Anterior cingulate cortex (tissue), 58 donors: ENCODE results near the gene TMPRSS2.

Experiments used
- DNase-seq, 58 donors: peaks; one replicate each; lab custom pipeline; 2025; lab: John Stamatoyannopoulos, UW

The TMPRSS2 gene

GRCh38 chr21:41453761-41454160, 54.2 kb downstream of the TMPRSS2 start:
- DNase-seq: no peak

- no peak for DNase-seq
These were observed 54.8 kb downstream of the TMPRSS2 start for GRCh38 chr21:41453198-41453597.

DNA sequence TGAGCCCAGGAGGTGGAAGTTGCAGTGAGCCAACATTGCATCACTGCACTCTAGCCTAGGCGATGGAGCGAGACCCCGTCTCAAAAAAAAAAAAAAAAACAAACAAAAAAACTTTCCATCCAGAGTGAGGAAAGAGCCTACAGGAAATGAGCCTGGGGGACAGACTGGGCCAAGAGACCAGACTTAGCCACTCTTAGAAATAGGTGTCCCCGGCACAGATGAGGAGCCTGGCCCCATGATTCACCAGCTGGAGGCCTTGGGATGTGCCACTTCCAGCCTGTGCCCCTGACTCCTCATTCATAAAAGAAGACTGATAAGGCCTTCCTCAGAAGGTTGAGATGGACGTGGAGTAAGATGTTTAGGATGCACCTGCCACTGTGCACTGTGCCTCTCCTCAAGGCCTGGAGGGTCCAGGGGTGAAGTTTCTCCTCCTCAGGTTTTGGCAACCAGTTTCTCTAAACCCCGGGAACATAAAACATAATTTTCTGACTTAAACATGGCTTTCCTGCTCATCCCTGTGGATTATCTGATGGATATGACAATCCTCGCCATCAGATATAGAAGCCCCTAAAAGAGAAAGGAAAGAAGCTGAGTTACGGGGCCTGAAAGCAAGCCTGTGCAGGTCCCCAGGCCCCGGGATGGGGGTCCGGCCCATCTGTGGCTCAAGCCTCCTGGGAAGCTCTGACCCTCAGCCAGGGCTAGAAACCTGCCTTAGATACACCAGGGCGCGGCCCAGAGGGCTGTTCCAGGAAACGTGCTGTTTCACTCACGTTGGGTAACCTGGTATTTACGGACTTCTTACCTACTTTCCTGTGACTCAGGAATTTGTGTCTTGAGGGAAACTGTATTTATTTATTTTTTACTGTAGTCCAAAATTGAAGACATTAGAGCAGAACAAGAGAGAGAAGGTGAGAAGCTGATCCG, 55.9 kb downstream of the TMPRSS2 start:
- no peak for DNase-seq

DNA sequence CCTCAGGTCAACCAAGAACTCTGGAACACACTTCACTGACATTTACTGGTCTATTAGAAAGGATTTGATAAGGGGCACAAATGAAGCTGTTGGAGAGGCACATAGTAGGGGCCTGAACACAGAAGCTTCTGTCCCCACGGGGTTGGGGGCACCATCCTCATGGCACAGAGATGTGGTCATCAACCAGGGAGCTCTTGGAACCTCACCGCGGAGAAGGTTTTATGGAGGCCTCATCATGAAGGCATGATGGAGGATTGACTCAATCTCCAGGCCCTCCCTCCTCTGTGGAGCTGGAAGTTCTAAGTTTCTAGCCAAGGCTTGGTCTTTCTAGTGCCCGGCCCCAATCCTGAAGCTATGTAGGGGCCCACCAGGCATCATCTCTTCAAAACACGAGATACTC, 58.3 kb downstream of the TMPRSS2 start:
- no peak for DNase-seq

- DNase-seq: no peak
These were observed 60.6 kb downstream of the TMPRSS2 start for GRCh38 chr21:41447356-41447755.

DNA sequence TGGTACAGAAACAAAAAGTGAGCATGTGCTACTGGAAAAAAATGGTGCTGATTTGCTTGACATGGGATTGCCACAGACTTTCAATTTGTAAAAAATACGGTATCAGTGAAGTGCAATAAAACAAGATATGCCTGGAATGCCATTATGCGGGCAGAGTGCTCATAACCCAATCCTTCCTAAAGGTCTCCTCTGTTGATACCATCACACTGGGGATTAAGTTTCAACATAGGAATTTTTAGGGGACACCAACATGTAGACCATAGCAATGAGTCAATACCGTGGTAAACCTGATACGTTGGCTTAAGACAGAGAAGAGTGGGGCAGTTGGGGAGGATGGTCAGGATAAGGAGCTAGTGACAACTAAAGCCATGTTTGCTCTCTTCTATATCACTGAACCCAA, 61.4 kb downstream of the TMPRSS2 start:
- no peak for DNase-seq

GRCh38 chr21:41445465-41445862, 62.5 kb downstream of the TMPRSS2 start:
- DNase-seq: no peak

- no peak for DNase-seq
These were observed 63.1 kb downstream of the TMPRSS2 start for GRCh38 chr21:41444703-41445464.

DNA sequence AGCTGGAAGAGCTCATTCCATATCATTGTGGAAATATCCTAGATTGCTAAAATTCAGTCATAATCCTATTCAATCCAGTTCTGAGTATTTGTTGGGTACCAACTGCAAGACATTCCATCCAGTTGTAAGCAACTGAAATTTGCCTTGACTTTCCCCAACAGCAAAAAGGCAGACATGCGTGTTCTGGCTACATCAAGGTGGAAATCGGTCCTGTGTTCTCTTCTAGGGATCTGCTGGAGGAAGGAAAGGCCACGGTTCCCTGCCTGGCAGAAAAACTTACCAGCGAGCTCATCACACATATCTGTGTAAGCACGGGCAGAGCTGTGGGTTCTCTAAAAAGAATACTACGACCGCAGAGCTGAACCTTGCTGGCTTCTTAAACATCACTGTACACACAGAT, 64.4 kb downstream of the TMPRSS2 start:
- DNase-seq: no peak

DNA sequence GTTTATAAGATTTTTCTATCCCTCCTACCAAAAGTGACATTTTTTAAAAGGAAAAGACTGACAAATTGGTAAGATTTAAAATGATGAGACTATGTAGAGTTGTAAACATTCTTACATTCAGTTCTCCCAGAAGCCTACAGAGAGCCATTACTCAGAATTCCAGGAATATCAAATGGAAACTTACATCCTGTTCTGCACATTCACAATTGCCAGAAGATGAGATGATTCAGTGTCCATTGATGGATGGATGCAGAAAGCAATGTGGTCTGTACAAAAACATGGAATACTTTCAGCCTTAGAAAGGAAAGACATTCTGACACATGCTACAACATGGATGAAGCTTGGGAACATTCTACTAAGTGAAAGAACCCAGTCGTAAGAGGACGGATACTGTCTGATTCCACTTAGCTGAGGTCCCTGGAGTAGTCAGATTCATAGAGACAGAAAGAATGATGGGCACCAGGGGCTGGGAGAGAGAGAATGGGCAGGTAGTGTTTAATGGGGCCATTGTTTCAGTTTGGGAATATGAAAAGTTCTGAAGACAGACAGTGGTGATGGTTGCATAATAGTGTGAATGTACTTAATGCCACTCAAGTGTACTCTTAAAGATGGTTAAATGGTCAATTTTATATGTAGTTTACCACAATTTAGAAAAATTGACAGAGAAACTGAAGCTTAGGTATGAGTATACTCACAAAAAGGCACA, 65.3 kb downstream of the TMPRSS2 start:
- DNase-seq: no peak

- no peak for DNase-seq
These were observed 66.4 kb downstream of the TMPRSS2 start for GRCh38 chr21:41441546-41441945.

DNA sequence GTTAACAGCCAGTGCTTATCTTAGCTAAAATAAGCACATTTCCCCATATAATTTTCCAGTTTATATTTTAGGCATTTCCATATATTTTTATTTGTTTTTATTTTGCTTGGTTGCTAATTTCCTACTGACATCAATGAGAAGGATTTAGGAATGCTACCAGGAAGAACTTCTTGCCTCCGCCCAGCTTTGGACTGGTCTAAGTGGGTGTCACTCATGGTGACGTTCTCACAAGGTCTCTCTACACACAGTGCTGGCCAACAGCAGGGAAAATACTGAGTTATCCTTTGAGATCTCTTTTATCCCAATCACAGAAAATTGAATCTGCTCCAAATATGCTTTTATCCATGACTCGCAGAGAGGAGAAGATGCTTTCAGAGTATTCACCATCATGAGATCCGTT, 68.7 kb downstream of the TMPRSS2 start:
- DNase-seq: no peak

DNA sequence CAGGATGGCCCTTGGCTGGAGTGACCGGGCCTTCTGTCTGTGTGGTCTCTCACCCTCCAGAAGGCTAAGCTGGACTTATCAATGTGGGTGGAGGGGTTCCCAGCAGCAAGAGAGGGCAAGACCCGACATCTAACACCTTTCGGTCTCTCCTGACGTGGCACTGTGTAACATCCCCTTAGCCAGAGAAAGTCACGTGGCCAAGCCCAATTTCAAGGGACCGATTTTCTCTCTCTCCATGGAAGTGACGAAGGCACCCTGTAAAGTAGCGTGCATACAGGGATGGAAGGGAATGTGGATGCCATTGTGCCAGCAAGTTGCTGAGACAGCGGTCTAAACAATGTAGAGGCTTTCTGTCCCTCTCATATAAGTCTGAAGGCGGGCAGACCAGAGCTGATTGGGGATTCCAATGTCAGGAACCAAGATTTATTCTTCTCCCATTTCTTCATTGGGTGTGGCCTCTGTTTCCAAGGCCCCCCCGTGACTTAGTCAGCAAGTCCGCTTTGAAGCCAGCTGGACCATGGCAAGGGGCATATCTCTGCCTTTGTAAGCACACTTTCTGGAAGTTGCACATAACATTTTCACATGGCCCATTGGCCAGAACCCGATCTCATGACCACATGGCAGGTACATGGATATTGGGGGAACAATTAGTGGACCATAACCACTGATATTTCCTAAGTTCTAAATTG, 69.4 kb downstream of the TMPRSS2 start:
- DNase-seq: no peak

- no peak for DNase-seq
These were observed 70.2 kb downstream of the TMPRSS2 start for GRCh38 chr21:41437729-41438128.

DNA sequence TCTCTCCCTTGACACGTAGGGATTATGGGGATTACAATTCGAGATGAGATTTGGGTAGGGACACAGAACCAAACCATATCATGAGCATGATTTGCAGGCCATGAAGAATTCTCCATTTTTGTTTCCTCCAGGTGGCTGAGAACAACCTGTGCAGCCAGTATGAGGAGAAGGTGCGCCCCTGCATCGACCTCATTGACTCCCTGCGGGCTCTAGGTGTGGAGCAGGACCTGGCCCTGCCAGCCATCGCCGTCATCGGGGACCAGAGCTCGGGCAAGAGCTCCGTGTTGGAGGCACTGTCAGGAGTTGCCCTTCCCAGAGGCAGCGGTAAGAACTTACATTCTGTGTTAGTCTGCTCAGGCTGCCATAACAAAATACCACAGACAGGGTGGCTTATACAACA, 72.3 kb downstream of the TMPRSS2 start:
- DNase-seq: no peak

GRCh38 chr21:41433566-41433965, 74.4 kb downstream of the TMPRSS2 start:
- no peak for DNase-seq

DNA sequence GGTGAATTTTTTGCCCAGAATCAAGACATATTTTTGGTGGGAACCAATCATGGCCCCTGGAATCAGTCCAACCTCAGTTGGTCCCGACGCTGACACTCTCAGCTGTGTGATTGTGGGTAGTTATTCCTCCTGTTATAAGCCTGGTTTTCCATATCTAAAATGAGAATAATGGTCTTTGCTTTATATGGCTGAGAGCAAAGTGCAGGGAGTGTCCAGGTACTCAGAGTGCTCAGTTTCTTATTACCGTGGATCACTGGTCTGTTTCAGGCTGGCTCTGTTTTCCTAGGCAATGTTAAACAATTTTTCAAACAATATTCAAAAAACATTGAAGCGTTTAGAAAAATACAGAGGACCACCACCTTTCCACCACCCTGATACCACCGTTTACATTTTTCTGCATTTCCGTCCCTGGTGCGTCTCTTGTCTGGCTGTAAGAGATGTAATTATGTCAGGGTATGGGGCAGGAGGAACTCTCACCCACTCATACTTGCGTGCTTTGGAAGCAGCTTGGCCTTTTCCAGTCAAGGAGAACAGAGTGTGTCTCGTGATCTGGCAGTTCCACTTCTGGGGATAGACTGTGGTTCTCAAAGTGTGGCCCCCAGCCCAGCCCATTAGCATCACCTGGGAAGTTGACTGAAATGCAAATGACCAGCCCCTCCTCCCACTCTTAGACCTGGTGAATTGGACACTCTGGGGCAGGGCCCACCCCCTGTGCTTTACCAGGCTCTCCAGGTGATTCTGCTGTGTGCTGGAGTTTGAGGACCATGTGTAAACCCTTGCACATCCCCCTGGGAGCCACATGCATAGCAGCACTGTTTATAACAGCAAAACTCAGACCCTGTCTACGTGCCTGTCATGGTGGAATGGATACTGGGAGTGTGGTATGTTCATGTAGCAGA, 75.1 kb downstream of the TMPRSS2 start:
- no peak for DNase-seq

GRCh38 chr21:41431788-41432548, 76.0 kb downstream of the TMPRSS2 start:
- DNase-seq: no peak
